ENCODE data around the gene GATAD2B. TPM values are rescaled to one million over a fixed set of nuclear protein-coding genes. Genes with fewer than 3 reads are reported as not detected.
A peak's percentile ranks its signal among the peaks of the same experiment; 100 is the strongest.

The GATAD2B gene
- total RNA-seq, 1 experiment from 2014 or later = 46.9 TPM

DNA sequence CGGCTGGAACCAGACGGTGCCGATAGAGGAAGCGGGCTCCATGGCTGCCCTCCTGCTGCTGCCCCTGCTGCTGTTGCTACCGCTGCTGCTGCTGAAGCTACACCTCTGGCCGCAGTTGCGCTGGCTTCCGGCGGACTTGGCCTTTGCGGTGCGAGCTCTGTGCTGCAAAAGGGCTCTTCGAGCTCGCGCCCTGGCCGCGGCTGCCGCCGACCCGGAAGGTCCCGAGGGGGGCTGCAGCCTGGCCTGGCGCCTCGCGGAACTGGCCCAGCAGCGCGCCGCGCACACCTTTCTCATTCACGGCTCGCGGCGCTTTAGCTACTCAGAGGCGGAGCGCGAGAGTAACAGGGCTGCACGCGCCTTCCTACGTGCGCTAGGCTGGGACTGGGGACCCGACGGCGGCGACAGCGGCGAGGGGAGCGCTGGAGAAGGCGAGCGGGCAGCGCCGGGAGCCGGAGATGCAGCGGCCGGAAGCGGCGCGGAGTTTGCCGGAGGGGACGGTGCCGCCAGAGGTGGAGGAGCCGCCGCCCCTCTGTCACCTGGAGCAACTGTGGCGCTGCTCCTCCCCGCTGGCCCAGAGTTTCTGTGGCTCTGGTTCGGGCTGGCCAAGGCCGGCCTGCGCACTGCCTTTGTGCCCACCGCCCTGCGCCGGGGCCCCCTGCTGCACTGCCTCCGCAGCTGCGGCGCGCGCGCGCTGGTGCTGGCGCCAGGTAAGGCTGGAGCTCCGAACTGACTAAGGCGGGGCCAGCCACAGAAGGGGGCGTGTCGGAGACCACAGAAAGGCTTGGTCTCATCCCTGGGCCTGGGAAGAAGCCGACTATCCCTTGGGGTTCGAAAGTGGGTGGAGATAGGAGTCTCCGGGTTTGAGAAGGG lies 147.1 kb downstream of the GATAD2B start (continued):
- peak; percentile 65; the same call in 1 of the 2 replicates for TF ChIP-seq MAX (CRISPR knock-in tag; IDR thresholded peaks at IDR 0.05)
- TF ChIP-seq SMAD4 (CRISPR knock-in tag; IDR thresholded peaks at IDR 0.05) = peak; percentile 77; the same call in 1 of the 2 replicates
- TF ChIP-seq ZMAT4 (CRISPR knock-in tag; IDR thresholded peaks at IDR 0.05) = no peak
- peak; percentile 37 for TF ChIP-seq SP1 (CRISPR knock-in tag; conservative IDR thresholded peaks at IDR 0.05)
- TF ChIP-seq, protein P1, sequence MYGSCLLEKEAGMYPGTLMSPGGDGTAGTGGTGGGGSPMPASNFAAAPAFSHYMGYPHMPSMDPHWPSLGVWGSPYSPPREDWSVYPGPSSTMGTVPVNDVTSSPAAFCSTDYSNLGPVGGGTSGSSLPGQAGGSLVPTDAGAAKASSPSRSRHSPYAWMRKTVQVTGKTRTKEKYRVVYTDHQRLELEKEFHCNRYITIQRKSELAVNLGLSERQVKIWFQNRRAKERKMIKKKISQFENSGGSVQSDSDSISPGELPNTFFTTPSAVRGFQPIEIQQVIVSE (CRISPR knock-in tag; IDR thresholded peaks at IDR 0.05; ENCODE audit: borderline replicate concordance) = no peak
- TF ChIP-seq USF2 (CRISPR knock-in tag; IDR thresholded peaks at IDR 0.05) = 0 out of 2 replicates have a peak, but pooled peaks have one; percentile 29
- peak; percentile 77; the same call in 1 of the 2 replicates for TF ChIP-seq IRF1 (CRISPR knock-in tag; IDR thresholded peaks at IDR 0.05)
- 0 out of 2 replicates have a peak, but pooled peaks have one; percentile 10 for TF ChIP-seq CREM (CRISPR knock-in tag; IDR thresholded peaks at IDR 0.05)
- 0 out of 2 replicates have a peak, but pooled peaks have one; percentile 42 for TF ChIP-seq GABPB1 (CRISPR knock-in tag; IDR thresholded peaks at IDR 0.05)
- no peak for TF ChIP-seq ZNF317 (CRISPR knock-in tag; IDR thresholded peaks at IDR 0.05; ENCODE audit: borderline replicate concordance, low read depth)
- TF ChIP-seq FOXP1 (CRISPR knock-in tag; IDR thresholded peaks at IDR 0.05; ENCODE audit: borderline replicate concordance) = peak; percentile 65; the same call in 1 of the 2 replicates
- no peak for TF ChIP-seq GRHL2 (CRISPR knock-in tag; IDR thresholded peaks at IDR 0.05; ENCODE audit: insufficient replicate concordance, severe bottlenecking)
- TF ChIP-seq ZNF416 (CRISPR knock-in tag; IDR thresholded peaks at IDR 0.05) = no peak
- TF ChIP-seq ATF1 (CRISPR knock-in tag; IDR thresholded peaks at IDR 0.05) = no peak
- TF ChIP-seq ZNF121 (CRISPR knock-in tag; IDR thresholded peaks at IDR 0.05) = peak; percentile 11; the same call in 1 of the 2 replicates
- no peak; the same call in 1 of the 2 replicates for TF ChIP-seq NFYB (CRISPR knock-in tag; conservative IDR thresholded peaks at IDR 0.05; ENCODE audit: low read depth)
- no peak for TF ChIP-seq ZNF138 (CRISPR knock-in tag; conservative IDR thresholded peaks at IDR 0.05)
- 0 out of 2 replicates have a peak, but pooled peaks have one; percentile 15 for TF ChIP-seq ZNF263 (CRISPR knock-in tag; IDR thresholded peaks at IDR 0.05; ENCODE audit: low read depth)
- TF ChIP-seq HMGA2 (CRISPR knock-in tag; IDR thresholded peaks at IDR 0.05) = no peak
- TF ChIP-seq JAZF1 (CRISPR knock-in tag; IDR thresholded peaks at IDR 0.05) = no peak
- 0 out of 2 replicates have a peak, but pooled peaks have one; percentile 34 for TF ChIP-seq SMAD3 (CRISPR knock-in tag; IDR thresholded peaks at IDR 0.05; ENCODE audit: borderline replicate concordance)
- no peak for TF ChIP-seq ZNF396 (CRISPR knock-in tag; IDR thresholded peaks at IDR 0.05; ENCODE audit: borderline replicate concordance)
- no peak for TF ChIP-seq ZNF671 (CRISPR knock-in tag; IDR thresholded peaks at IDR 0.05)
- TF ChIP-seq AFF4 (CRISPR knock-in tag; IDR thresholded peaks at IDR 0.05; ENCODE audit: borderline replicate concordance) = 0 out of 2 replicates have a peak, but pooled peaks have one; percentile 77
- TF ChIP-seq PRRX2 (CRISPR knock-in tag; IDR thresholded peaks at IDR 0.05) = no peak
- TF ChIP-seq, protein P2, sequence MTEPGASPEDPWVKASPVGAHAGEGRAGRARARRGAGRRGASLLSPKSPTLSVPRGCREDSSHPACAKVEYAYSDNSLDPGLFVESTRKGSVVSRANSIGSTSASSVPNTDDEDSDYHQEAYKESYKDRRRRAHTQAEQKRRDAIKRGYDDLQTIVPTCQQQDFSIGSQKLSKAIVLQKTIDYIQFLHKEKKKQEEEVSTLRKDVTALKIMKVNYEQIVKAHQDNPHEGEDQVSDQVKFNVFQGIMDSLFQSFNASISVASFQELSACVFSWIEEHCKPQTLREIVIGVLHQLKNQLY (CRISPR knock-in tag; IDR thresholded peaks at IDR 0.05) = no peak
- no peak for TF ChIP-seq PREB (CRISPR knock-in tag; IDR thresholded peaks at IDR 0.05; ENCODE audit: borderline replicate concordance)
- no peak for TF ChIP-seq ERG (CRISPR knock-in tag; IDR thresholded peaks at IDR 0.05)

All from WTC11 (cell line).